ENCODE measurements around the gene CCDC88A. TPM values are rescaled to one million over a fixed set of nuclear protein-coding genes. Genes with fewer than 3 reads are reported as not detected.

The CCDC88A gene
- polyA plus RNA-seq, 1 of the 3 experiments (the other 2 are of a cell fraction), result 7.0 TPM

DNA sequence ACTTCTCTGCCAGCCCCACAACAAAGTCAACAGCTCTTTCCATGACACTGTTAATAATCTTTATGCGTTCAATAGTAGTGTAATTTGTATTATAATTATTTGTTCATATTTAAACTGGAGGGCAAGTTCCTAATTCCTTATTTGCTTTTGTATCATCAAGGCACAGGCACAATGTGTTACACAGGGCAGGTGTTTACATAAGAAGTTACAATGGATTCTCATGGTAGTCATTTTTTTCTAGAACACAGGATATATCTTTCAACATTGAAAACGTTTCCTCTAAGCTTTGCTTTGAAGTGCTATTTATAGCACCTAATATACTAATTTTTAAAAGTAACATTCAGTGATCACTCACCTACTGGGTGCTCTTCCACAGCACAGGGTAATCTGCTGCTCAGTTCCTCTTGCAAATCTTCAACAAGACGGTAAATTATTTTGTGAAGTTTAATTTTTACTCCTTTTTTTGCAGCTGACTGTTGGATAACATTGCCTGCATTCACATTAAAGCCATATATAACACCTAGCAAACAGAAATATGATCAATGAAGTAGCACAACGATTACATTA lies 179.9 kb downstream of the CCDC88A start:
- TF ChIP-seq RAD21 (IDR thresholded peaks at IDR 0.05; ENCODE audit: low read length) (no peak), EZH2phosphoT487 (IDR thresholded peaks at IDR 0.05; ENCODE audit: borderline replicate concordance, low read depth) (no peak), SIN3A (IDR thresholded peaks at IDR 0.05; ENCODE audit: borderline replicate concordance, low read depth, low read length) (no peak), ELF1 (IDR thresholded peaks at IDR 0.05) (no peak)
- CTCF ChIA-PET, result interaction anchor here (0.7 kb wide), 1 partner anchor 347 kb away, joined by 3 read pairs; no protein-coding TSS in a partner anchor
- Histone ChIP-seq H3K4me1 (ENCODE audit: control insufficient read depth in 1 of 2, insufficient read depth in 2 of 2, low read depth in 1 of 2, low read length in 1 of 2) (peaks cover 0 to 4% of the 10 kb centered on the region in 2 experiments; a peak in 2 of 4 replicates), H2AFZ (ENCODE audit: low read depth) (no peak overlapping the region), H3K79me2 (ENCODE audit: insufficient read depth) (peaks cover 5% of the 10 kb centered on the region), H3F3A (replicated peaks; ENCODE audit: insufficient read depth) (peaks cover 56% of the 10 kb centered on the region), H3K4me3 (ENCODE audit: low read depth in 2 of 2, low read length in 1 of 2) (no peak overlapping the region), H3K27me3 (ENCODE audit: insufficient read depth) (no peaks in the 10 kb centered on the region), H3K4me2 (no peak overlapping the region), H3K27ac (ENCODE audit: low read depth in 2 of 2, low read length in 1 of 2) (no peak overlapping the region), H3K9ac (no peak overlapping the region), H4K20me1 (ENCODE audit: insufficient read depth) (0 out of 2 replicates have a peak, but pooled peaks cover under 1% of the 10 kb centered on the region), H3K9me2 (no peaks in the 10 kb centered on the region), H3K36me3 (replicated peaks in 1 of 2; ENCODE audit: control insufficient read depth in 1 of 2, insufficient read depth in 2 of 2, low read length in 1 of 2) (peaks cover 66 to 85% of the 10 kb centered on the region in 2 experiments), H3K9me3 (no peaks in the 10 kb centered on the region)
- no peak for DNase-seq
- POLR2A ChIA-PET, result no interaction called here
- 76% methylated on average over 4 of the region's 4 CpGs for WGBS (ENCODE audit: low lambda C conversion rate)

Small RNA genes lying within 50 kb of the gene (small RNA-seq; reads per million reads assigned to genes)
- gene RF00019, result 0 reads per million in 7 experiments
- gene RNU6-221P, result 0 reads per million in 7 experiments
- gene RNU6-775P, result 0 reads per million in 7 experiments

Other genes with a start within 250 kb of the CCDC88A start
- gene CLHC1, start 187.6 kb downstream of the CCDC88A start, polyA plus RNA-seq (2012; rRNA removed), result 3.8 and 7.7 TPM in 2 replicates
- 1,777 and 2,471 TPM in 2 replicates for gene RPS27A, start 187.2 kb downstream of the CCDC88A start, polyA plus RNA-seq (2012; rRNA removed)
- 12.9 and 14.1 TPM in 2 replicates for gene MTIF2, start 150.6 kb downstream of the CCDC88A start, polyA plus RNA-seq (2012; rRNA removed)
- gene CFAP36, start 99.9 kb upstream of the CCDC88A start, polyA plus RNA-seq (2012; rRNA removed), result 13.5 and 18.7 TPM in 2 replicates
- gene PPP4R3B, start 197.8 kb upstream of the CCDC88A start, polyA plus RNA-seq (2012; rRNA removed), result 9.3 and 11.0 TPM in 2 replicates